Activated gamma-delta T cell treated with anti-CD3 and anti-CD28 coated beads, Interleukin-2, amount 50 U/mL, for 16 hours (primary cell): ENCODE results near the gene HAAO.

ENCODE experiments used
- DNase-seq: peaks from one replicate; pipeline ENCODE4 v3.0.0-alpha.2; 2020; ENCODE audit warnings: low read depth

HAAO gene

GRCh38 chr2:42767899-42768705 is 24.3 kb downstream of the HAAO start:
- DNase-seq, result no peak

GRCh38 chr2:42767080-42767898 is 25.1 kb downstream of the HAAO start:
- no peak for DNase-seq

GRCh38 chr2:42765686-42766085 is 26.7 kb downstream of the HAAO start:
- DNase-seq, result no peak

- no peak for DNase-seq
Observed at GRCh38 chr2:42764901-42765300, 27.5 kb downstream of the HAAO start.

- no peak for DNase-seq
Observed at GRCh38 chr2:42764096-42764495, 28.3 kb downstream of the HAAO start, which contains the start of gene OXER1. OXER1 (minus strand) TSS chr2:42764135; CDS start chr2:42764062, 73 bp downstream.

- no peak for DNase-seq
Observed at GRCh38 chr2:42762823-42763804, 29.3 kb downstream of the HAAO start.

- no peak for DNase-seq
Observed at GRCh38 chr2:42762155-42762554, 30.2 kb downstream of the HAAO start.

- DNase-seq, result no peak
Observed at GRCh38 chr2:42761554-42761953, 30.8 kb downstream of the HAAO start.

GRCh38 chr2:42758751-42759150 is 33.6 kb downstream of the HAAO start:
- DNase-seq, result no peak

- DNase-seq, result no peak
Observed at GRCh38 chr2:42757981-42758740, 34.2 kb downstream of the HAAO start.

- DNase-seq, result no peak
Observed at GRCh38 chr2:42756966-42757513, 35.3 kb downstream of the HAAO start.

GRCh38 chr2:42756150-42756775 is 36.1 kb downstream of the HAAO start:
- DNase-seq, result no peak

GRCh38 chr2:42755191-42755880 is 37.0 kb downstream of the HAAO start:
- DNase-seq, result no peak

GRCh38 chr2:42754776-42755140 is 37.6 kb downstream of the HAAO start:
- no peak for DNase-seq

GRCh38 chr2:42754021-42754775 is 38.2 kb downstream of the HAAO start:
- no peak for DNase-seq

GRCh38 chr2:42752816-42753813 is 39.3 kb downstream of the HAAO start:
- DNase-seq, result no peak

- DNase-seq, result no peak
Observed at GRCh38 chr2:42752314-42752713, 40.1 kb downstream of the HAAO start.

- DNase-seq, result no peak
Observed at GRCh38 chr2:42748840-42749239, 43.5 kb downstream of the HAAO start.
